ENCODE results near the gene ARNT2. TPM values are rescaled to one million over a fixed set of nuclear protein-coding genes. Genes with fewer than 3 reads are reported as not detected.

The ARNT2 gene
- total RNA-seq, 1 donor from 2014 or later: 0.26 TPM

- DNase-seq (ENCODE audit: low read depth) (no peak), FAIRE-seq (no peak)
- no peaks in the 10 kb centered on the region for H3K27me3 ChIP-seq (ENCODE audit: control insufficient read depth, insufficient read depth, low read length)
- H3K36me3 ChIP-seq (ENCODE audit: control insufficient read depth, insufficient read depth, low read length): no peaks in the 10 kb centered on the region
- TF ChIP-seq, protein P1, sequence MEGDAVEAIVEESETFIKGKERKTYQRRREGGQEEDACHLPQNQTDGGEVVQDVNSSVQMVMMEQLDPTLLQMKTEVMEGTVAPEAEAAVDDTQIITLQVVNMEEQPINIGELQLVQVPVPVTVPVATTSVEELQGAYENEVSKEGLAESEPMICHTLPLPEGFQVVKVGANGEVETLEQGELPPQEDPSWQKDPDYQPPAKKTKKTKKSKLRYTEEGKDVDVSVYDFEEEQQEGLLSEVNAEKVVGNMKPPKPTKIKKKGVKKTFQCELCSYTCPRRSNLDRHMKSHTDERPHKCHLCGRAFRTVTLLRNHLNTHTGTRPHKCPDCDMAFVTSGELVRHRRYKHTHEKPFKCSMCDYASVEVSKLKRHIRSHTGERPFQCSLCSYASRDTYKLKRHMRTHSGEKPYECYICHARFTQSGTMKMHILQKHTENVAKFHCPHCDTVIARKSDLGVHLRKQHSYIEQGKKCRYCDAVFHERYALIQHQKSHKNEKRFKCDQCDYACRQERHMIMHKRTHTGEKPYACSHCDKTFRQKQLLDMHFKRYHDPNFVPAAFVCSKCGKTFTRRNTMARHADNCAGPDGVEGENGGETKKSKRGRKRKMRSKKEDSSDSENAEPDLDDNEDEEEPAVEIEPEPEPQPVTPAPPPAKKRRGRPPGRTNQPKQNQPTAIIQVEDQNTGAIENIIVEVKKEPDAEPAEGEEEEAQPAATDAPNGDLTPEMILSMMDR (IDR thresholded peaks at IDR 0.05; ENCODE audit: insufficient read depth, low read length, severe bottlenecking): no peak
- H3K4me3 ChIP-seq (ENCODE audit: low read depth, low read length): no peak overlapping the region
Measured at GRCh38 chr15:80461356-80462095, 57.3 kb downstream of the ARNT2 start.

DNA sequence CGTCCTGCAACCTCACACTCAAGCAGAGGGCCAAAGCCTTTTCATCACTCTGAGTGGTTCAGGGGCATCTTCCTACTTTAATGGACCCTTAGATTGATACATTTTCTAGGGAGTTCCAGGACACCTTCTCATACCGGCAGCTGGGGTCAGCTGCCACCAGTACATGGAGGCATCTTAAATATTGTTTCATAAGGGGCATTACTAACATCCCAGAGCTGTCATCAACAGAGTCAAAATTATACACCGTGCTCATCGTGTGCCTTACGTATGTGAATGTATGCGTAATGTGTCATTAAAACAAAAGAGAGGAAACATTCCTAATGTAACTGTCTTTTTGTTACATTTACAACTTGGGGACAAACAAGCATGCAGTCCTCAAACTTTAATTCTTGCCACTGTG is 57.9 kb downstream of the ARNT2 start:
- H3K4me3 ChIP-seq (ENCODE audit: low read depth, low read length): no peak overlapping the region
- DNase-seq (ENCODE audit: low read depth) (no peak), FAIRE-seq (no peak)
- no peaks in the 10 kb centered on the region for H3K36me3 ChIP-seq (ENCODE audit: control insufficient read depth, insufficient read depth, low read length)
- TF ChIP-seq, protein P1 (IDR thresholded peaks at IDR 0.05; ENCODE audit: insufficient read depth, low read length, severe bottlenecking): no peak
- no peaks in the 10 kb centered on the region for H3K27me3 ChIP-seq (ENCODE audit: control insufficient read depth, insufficient read depth, low read length)

DNA sequence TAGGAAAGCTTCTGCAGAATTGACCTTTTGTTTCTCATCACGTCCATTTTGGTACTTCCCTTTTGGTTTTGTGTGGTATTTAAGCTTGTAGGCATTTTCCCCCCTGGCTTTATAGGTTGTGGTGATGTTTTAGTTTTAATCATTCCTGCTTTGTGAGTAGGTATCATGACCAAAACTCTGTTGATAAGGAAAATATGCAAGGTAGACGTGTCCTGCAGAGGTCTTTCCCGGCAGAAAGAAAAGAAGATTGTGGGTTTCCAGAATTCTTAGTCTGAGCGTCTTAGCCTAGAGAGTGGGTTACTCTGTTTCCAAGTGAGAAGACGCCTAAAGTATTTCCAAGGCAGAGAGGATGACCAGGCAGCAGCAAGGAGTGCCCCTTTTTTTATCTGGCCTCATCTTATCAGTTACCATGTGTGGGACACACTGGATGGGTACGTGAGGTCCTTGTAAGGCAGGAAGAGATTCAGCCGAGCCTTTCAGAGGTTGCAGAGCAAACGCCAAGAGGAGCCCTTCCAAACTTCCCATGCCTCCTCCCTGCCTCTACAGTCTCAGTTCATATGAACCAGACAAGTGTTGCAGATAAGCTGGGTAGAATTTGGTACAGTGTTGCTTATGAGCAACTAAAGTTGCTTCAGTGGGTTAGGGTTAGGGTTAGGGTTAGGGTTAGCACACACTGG is 58.8 kb downstream of the ARNT2 start:
- no peak for FAIRE-seq
- TF ChIP-seq, protein P1 (IDR thresholded peaks at IDR 0.05; ENCODE audit: insufficient read depth, low read length, severe bottlenecking): no peak

GRCh38 chr15:80464951-80465625 is 60.9 kb downstream of the ARNT2 start:
- TF ChIP-seq, protein P1 (IDR thresholded peaks at IDR 0.05; ENCODE audit: insufficient read depth, low read length, severe bottlenecking): no peak
- H3K4me3 ChIP-seq (ENCODE audit: low read depth, low read length): no peak overlapping the region
- no peaks in the 10 kb centered on the region for H3K27me3 ChIP-seq (ENCODE audit: control insufficient read depth, insufficient read depth, low read length)
- no peaks in the 10 kb centered on the region for H3K36me3 ChIP-seq (ENCODE audit: control insufficient read depth, insufficient read depth, low read length)
- DNase-seq (ENCODE audit: low read depth): no peak
- no peak for FAIRE-seq

More for the DNA sequence above, 58.8 kb downstream of the ARNT2 start:
- H3K27me3 ChIP-seq (ENCODE audit: control insufficient read depth, insufficient read depth, low read length): no peaks in the 10 kb centered on the region
- DNase-seq (ENCODE audit: low read depth): no peak
- no peaks in the 10 kb centered on the region for H3K36me3 ChIP-seq (ENCODE audit: control insufficient read depth, insufficient read depth, low read length)
- H3K4me3 ChIP-seq (ENCODE audit: low read depth, low read length): no peak overlapping the region

GRCh38 chr15:80465626-80466005 is 61.4 kb downstream of the ARNT2 start:
- no peak for FAIRE-seq

More at GRCh38 chr15:80465626-80466005, 61.4 kb downstream of the ARNT2 start:
- TF ChIP-seq, protein P1 (IDR thresholded peaks at IDR 0.05; ENCODE audit: insufficient read depth, low read length, severe bottlenecking): no peak
- H3K36me3 ChIP-seq (ENCODE audit: control insufficient read depth, insufficient read depth, low read length): no peaks in the 10 kb centered on the region
- DNase-seq (ENCODE audit: low read depth): no peak
- H3K27me3 ChIP-seq (ENCODE audit: control insufficient read depth, insufficient read depth, low read length): no peaks in the 10 kb centered on the region
- H3K4me3 ChIP-seq (ENCODE audit: low read depth, low read length): no peak overlapping the region
